HepG2 (cell line): ENCODE data around the gene TMEM204. TPM values are rescaled to one million over a fixed set of nuclear protein-coding genes. Genes with fewer than 3 reads are reported as not detected.

ENCODE experiments used
- ATAC-seq: fragments of 200-7000 bp; cut with Tn5 transposase; 3 replicates; pipeline ENCODE4 v1.9.1; 2020; ENCODE audit warnings: mild to moderate bottlenecking, moderate library complexity
- BruUV-seq: library from RNA; stranded (reverse); fragments of 400-500 nt; replicated peaks from 2 replicates; lab custom pipeline; 2021; lab: Mats Ljungman, UMichigan
- CTCF ChIA-PET: fragments of 300-600 bp; formaldehyde crosslinking; extraction: SDS; loops from one replicate; lab custom pipeline; 2021; ENCODE audit warnings: low total read pairs, inconsistent platforms, low intra/inter-chr PET ratio; lab: Yijun Ruan, JAX
- POLR2A ChIA-PET: fragments of 350-600 bp; sonication (Branson Sonifier 250); formaldehyde crosslinking; loops from one replicate; lab custom pipeline; 2020; ENCODE audit warnings: antibody characterized with exemption, inconsistent platforms; lab: Yijun Ruan, JAX
- DNase-seq: peaks from one replicate; pipeline ENCODE4 v3.0.0-alpha.2; 2015; ENCODE audit warnings: low spot score
- FAIRE-seq: peaks from 3 replicates; lab custom pipeline; 2011; peaks lifted over from hg19 to GRCh38; lab: Jason Lieb, UNC
- H2AFZ ChIP-seq: one replicate; pipeline ENCODE4 v1.6.1; 2011; ENCODE audit warnings: low read length, inconsistent platforms
- H3K27ac ChIP-seq: fragments of 300-600 bp; 3 replicates; pipeline ENCODE4 v1.8.0; 2011; ENCODE audit warnings: mixed run types, mild to moderate bottlenecking, mixed read lengths, low read length, inconsistent platforms; ENCODE audit not compliant: insufficient read depth; ENCODE audit errors: extremely low read length
- H3K27me3 ChIP-seq, 2 experiments: fragments of 200-600 bp in 1 of 2; 2 replicates in 1 of 2; 3 replicates in 1 of 2; pipeline versions ENCODE4 v1.6.0 to v1.8.0; 2011; ENCODE audit warnings: low read length in 2 of 2, mild to moderate bottlenecking in 2 of 2, moderate library complexity in 2 of 2, inconsistent platforms in 1 of 2; ENCODE audit not compliant: insufficient read depth in 2 of 2, control insufficient read depth in 1 of 2
- H3K36me3 ChIP-seq, 2 experiments: fragments of 200-600 bp in 1 of 2; replicated peaks in 1 of 2; 2 replicates in 1 of 2; 3 replicates in 1 of 2; pipeline versions ENCODE4 v1.5.1 to v1.8.0; 2011; ENCODE audit warnings: low read length in 2 of 2, inconsistent platforms in 1 of 2; ENCODE audit not compliant: insufficient read depth in 2 of 2, control insufficient read depth in 1 of 2
- H3K4me1 ChIP-seq: 2 replicates; pipeline ENCODE4 v1.5.1; 2012; ENCODE audit warnings: low read length, inconsistent platforms; ENCODE audit not compliant: insufficient read depth
- H3K4me2 ChIP-seq: 2 replicates; pipeline ENCODE4 v1.6.0; 2011; ENCODE audit warnings: low read depth, low read length, inconsistent platforms
- H3K4me3 ChIP-seq, 3 experiments: fragments of 200-600 bp in 1 of 3; sonication (generic), shearing (Covaris generic) in 1 of 3; replicated peaks in 1 of 3; 2 replicates each; pipeline ENCODE4 v1.5.1; 2011 to 2016; ENCODE audit warnings: low read length in 3 of 3, inconsistent platforms in 2 of 3, low read depth in 2 of 3, mild to moderate bottlenecking in 2 of 3, control low read depth in 1 of 3, mixed read lengths in 1 of 3; ENCODE audit not compliant: insufficient read depth in 1 of 3
- H3K79me2 ChIP-seq: one replicate; pipeline ENCODE4 v1.6.1; 2011; ENCODE audit warnings: low read length, inconsistent platforms; ENCODE audit not compliant: insufficient read depth
- H3K9ac ChIP-seq: 2 replicates; pipeline ENCODE4 v1.6.0; 2011; ENCODE audit warnings: mild to moderate bottlenecking, low read depth, low read length, inconsistent platforms; ENCODE audit not compliant: insufficient read depth
- H3K9me3 ChIP-seq: 2 replicates; pipeline ENCODE4 v1.5.1; 2012; ENCODE audit warnings: mild to moderate bottlenecking, low read length
- H4K20me1 ChIP-seq: 2 replicates; pipeline ENCODE4 v1.6.0; 2011; ENCODE audit warnings: inconsistent platforms, mild to moderate bottlenecking, low read length, moderate library complexity; ENCODE audit not compliant: insufficient read depth
- BRCA1 ChIP-seq: sonication (generic); formaldehyde crosslinking; IDR thresholded peaks from 2 replicates; pipeline ENCODE4 v1.4.0; 2020; ENCODE audit warnings: missing genetic modification reagents
- FOSL2 ChIP-seq: sonication (generic); formaldehyde crosslinking; IDR thresholded peaks from 2 replicates; pipeline ENCODE4 v1.4.0; 2020; ENCODE audit warnings: missing genetic modification reagents
- HOXD1 ChIP-seq: sonication (generic); formaldehyde crosslinking; IDR thresholded peaks from 2 replicates; pipeline ENCODE4 v1.5.0; 2020; ENCODE audit warnings: missing genetic modification reagents
- MYC ChIP-seq: sonication (generic); formaldehyde crosslinking; IDR thresholded peaks from 2 replicates; pipeline ENCODE4 v1.9.0; 2021; ENCODE audit warnings: missing genetic modification reagents, borderline replicate concordance
- NCOR1 ChIP-seq: fragments of 200-600 bp; sonication (generic); IDR thresholded peaks from 2 replicates; pipeline ENCODE4 v1.7.0; 2017; ENCODE audit warnings: antibody characterized with exemption, low read length, borderline replicate concordance
- NFYB ChIP-seq: sonication (generic); formaldehyde crosslinking; IDR thresholded peaks from 2 replicates; pipeline ENCODE4 v1.4.0; 2020; ENCODE audit warnings: missing genetic modification reagents
- STAT5B ChIP-seq: sonication (generic); formaldehyde crosslinking; IDR thresholded peaks from 2 replicates; pipeline ENCODE4 v1.4.0; 2020; ENCODE audit warnings: missing genetic modification reagents
- TCF12 ChIP-seq, 2 experiments: fragments of 450-650 bp in 1 of 2; sonication (generic) in 1 of 2; formaldehyde crosslinking in 1 of 2; IDR thresholded peaks; 2 replicates each; pipeline versions ENCODE4 v1.6.1 to v1.8.0; 2017 to 2022; ENCODE audit warnings: antibody characterized with exemption in 1 of 2, mild to moderate bottlenecking in 1 of 2, missing genetic modification reagents in 1 of 2, moderate library complexity in 1 of 2
- TMF1 ChIP-seq: sonication (generic); formaldehyde crosslinking; IDR thresholded peaks from 2 replicates; pipeline ENCODE4 v1.8.1; 2022; ENCODE audit warnings: low read depth, missing genetic modification reagents
- ZNF451 ChIP-seq: sonication (generic); formaldehyde crosslinking; IDR thresholded peaks from 2 replicates; pipeline ENCODE4 v1.5.0; 2020; ENCODE audit warnings: mild to moderate bottlenecking, missing genetic modification reagents
- WGBS: methylation state at CpG from one replicate; pipeline ENCODE4 v1.1.6; 2017; ENCODE audit warnings: low lambda C conversion rate; 5-methylcytosine and 5-hydroxymethylcytosine counted together
- in situ Hi-C: cut with HindIII; loops from 2 replicates; pipeline ENCODE4 v1.10.0; 2017; ENCODE audit warnings: low pct_unique_long_range_greater_than_20kb; ENCODE audit not compliant: extremely low pct_ligation_motif_present
- intact Hi-C: fragments of 100-400 bp; cut with micrococcal nuclease; formaldehyde crosslinking; loops from one replicate; pipeline ENCODE4 v1.10.0; 2022; ENCODE audit not compliant: unreplicated experiment
- polyA plus RNA-seq, 8 experiments: library from polyadenylated mRNA; depleted of rRNA in 3 of 8; stranded (reverse) in 7 of 8; unstranded in 1 of 8; fragments of >200 nt; fragmentation: Illumina TruSeq in 4 of 8; extraction: Trizol in 4 of 8; gene quantifications; 2 replicates each; pipeline versions ENCODE4 v1.2.1 to v1.2.3, GENCODE V29; 2011 to 2016; ENCODE audit warnings: low read depth in 4 of 8, missing spikeins in 1 of 8, mixed read lengths in 1 of 8; ENCODE audit not compliant: insufficient read depth in 1 of 8
- total RNA-seq, 5 experiments: library from RNA; depleted of rRNA; stranded (reverse); fragments of >200 nt; fragmentation: Illumina TruSeq; extraction: Trizol; gene quantifications; 2 replicates each; pipeline ENCODE4 v1.2.3, GENCODE V29; 2016; ENCODE audit warnings: low read depth in 1 of 5
- TF ChIP-seq, protein P1 (sequence below): sonication (generic); formaldehyde crosslinking; IDR thresholded peaks from 2 replicates; pipeline ENCODE4 v1.4.0; 2020; ENCODE audit warnings: missing genetic modification reagents
- TF ChIP-seq, protein P2 (sequence below): sonication (generic); formaldehyde crosslinking; IDR thresholded peaks from 2 replicates; pipeline ENCODE4 v1.5.0; 2020; ENCODE audit warnings: missing genetic modification reagents
- TF ChIP-seq, protein P3 (sequence below): sonication (generic); formaldehyde crosslinking; IDR thresholded peaks from 2 replicates; pipeline ENCODE4 v1.8.0; 2022; ENCODE audit warnings: mild to moderate bottlenecking, missing genetic modification reagents; ENCODE audit not compliant: insufficient replicate concordance

Gene TMEM204
- total and polyA plus RNA-seq, 2 of the 13 experiments (the other 11 are each of a cell fraction or from before 2014, with no cell fraction given) = not detected

DNA sequence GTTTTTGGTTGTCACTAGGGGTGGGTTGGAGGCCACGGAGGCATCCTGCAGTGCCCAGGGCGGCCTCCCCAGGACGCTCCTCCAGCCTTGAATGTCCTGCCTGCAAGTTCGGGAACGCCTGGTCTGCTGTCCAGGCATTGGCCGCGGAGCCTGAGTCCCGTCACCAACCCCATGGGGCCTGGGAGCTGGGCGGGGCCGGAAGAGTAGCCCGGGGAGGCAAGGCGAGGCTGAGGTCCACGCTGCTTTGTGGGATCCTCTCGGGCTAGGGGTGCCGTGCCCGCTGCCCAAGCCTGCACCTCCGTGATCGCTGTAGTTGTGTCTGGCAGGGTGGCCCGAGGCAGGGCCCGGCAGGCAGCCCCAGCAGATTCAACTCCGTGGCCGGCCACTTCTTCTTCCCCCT lies 27.6 kb upstream of the TMEM204 start:
- TF ChIP-seq, protein P1, sequence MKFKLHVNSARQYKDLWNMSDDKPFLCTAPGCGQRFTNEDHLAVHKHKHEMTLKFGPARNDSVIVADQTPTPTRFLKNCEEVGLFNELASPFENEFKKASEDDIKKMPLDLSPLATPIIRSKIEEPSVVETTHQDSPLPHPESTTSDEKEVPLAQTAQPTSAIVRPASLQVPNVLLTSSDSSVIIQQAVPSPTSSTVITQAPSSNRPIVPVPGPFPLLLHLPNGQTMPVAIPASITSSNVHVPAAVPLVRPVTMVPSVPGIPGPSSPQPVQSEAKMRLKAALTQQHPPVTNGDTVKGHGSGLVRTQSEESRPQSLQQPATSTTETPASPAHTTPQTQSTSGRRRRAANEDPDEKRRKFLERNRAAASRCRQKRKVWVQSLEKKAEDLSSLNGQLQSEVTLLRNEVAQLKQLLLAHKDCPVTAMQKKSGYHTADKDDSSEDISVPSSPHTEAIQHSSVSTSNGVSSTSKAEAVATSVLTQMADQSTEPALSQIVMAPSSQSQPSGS (CRISPR knock-in tag) = no peak
- TF ChIP-seq, protein P2, sequence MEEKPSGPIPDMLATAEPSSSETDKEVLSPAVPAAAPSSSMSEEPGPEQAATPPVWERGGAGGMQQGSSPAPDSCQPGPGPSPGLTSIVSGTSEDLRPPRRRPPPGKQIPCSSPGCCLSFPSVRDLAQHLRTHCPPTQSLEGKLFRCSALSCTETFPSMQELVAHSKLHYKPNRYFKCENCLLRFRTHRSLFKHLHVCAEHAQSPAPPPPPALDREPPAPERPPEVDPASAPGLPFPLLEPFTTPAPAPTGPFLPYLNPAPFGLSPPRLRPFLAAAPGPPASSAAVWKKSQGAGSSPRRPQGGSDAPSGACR = no peak
- TF ChIP-seq NCOR1 = no peak
- no peak for TF ChIP-seq NFYB (CRISPR knock-in tag)
- no peak for TF ChIP-seq TCF12 (IDR thresholded peaks at IDR 0.05)
- TF ChIP-seq TCF12 (CRISPR knock-in tag; IDR thresholded peaks at IDR 0.05) = no peak
- TF ChIP-seq ZNF451 = no peak
- no peak for TF ChIP-seq STAT5B
- TF ChIP-seq BRCA1 (CRISPR knock-in tag) = no peak
- TF ChIP-seq FOSL2 (CRISPR knock-in tag) = no peak
- TF ChIP-seq TMF1 (CRISPR knock-in tag) = no peak
- TF ChIP-seq MYC = no peak
- TF ChIP-seq, protein P3, sequence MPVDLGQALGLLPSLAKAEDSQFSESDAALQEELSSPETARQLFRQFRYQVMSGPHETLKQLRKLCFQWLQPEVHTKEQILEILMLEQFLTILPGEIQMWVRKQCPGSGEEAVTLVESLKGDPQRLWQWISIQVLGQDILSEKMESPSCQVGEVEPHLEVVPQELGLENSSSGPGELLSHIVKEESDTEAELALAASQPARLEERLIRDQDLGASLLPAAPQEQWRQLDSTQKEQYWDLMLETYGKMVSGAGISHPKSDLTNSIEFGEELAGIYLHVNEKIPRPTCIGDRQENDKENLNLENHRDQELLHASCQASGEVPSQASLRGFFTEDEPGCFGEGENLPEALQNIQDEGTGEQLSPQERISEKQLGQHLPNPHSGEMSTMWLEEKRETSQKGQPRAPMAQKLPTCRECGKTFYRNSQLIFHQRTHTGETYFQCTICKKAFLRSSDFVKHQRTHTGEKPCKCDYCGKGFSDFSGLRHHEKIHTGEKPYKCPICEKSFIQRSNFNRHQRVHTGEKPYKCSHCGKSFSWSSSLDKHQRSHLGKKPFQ (CRISPR knock-in tag) = no peak
- TF ChIP-seq HOXD1 = no peak
- no peaks in the 10 kb centered on the region for H3K27me3 ChIP-seq
- no peak overlapping the region for H3K4me2 ChIP-seq
- H3K79me2 ChIP-seq = no peaks in the 10 kb centered on the region
- POLR2A ChIA-PET = no interaction called here
- DNase-seq = no peak
- H3K36me3 ChIP-seq = peaks cover 12 to 24% of the 10 kb centered on the region in 2 experiments; a peak in 2 of 5 replicates
- intact Hi-C loops (no loop called here), in situ Hi-C loops (no loop called here)
- H3K4me3 ChIP-seq = no peak overlapping the region
- BruUV-seq = no TSS peak
- CTCF ChIA-PET = no interaction called here
- H3K4me1 ChIP-seq = no peaks in the 10 kb centered on the region
- no peak overlapping the region for H3K9ac ChIP-seq
- ATAC-seq = no peak
- H3K27ac ChIP-seq = no peak overlapping the region
- no peaks in the 10 kb centered on the region for H3K9me3 ChIP-seq
- WGBS = 97% methylated on average over 7 of the region's 22 CpGs
- no peaks in the 10 kb centered on the region for H4K20me1 ChIP-seq
- FAIRE-seq = no peak
- H2AFZ ChIP-seq = no peak overlapping the region
